NT2/D1 (cell line): ENCODE data around the gene VPS37C.

ENCODE experiments used
- DNase-seq: peaks from one replicate; pipeline ENCODE4 v3.0.0-alpha.2; 2011; ENCODE audit warnings: low read depth, low spot score
- H3K27me3 ChIP-seq: 2 replicates; pipeline ENCODE4 v1.6.0; 2011; ENCODE audit warnings: mild to moderate bottlenecking; ENCODE audit not compliant: insufficient read length, insufficient read depth
- H3K36me3 ChIP-seq: 2 replicates; pipeline ENCODE4 v1.6.1; 2011; ENCODE audit warnings: mild to moderate bottlenecking, low read length, mixed read lengths; ENCODE audit not compliant: insufficient read depth, insufficient read length
- H3K4me1 ChIP-seq: 2 replicates; pipeline ENCODE4 v1.5.1; 2011; ENCODE audit not compliant: insufficient read depth, insufficient read length
- H3K4me3 ChIP-seq: 2 replicates; pipeline ENCODE4 v1.5.1; 2011; ENCODE audit warnings: low read depth; ENCODE audit not compliant: insufficient read length
- H3K9ac ChIP-seq: 2 replicates; pipeline ENCODE4 v1.6.0; 2011; ENCODE audit warnings: low read depth; ENCODE audit not compliant: insufficient read length
- H3K9me3 ChIP-seq: 2 replicates; pipeline ENCODE4 v1.5.1; 2011; ENCODE audit warnings: mild to moderate bottlenecking, low read length; ENCODE audit not compliant: insufficient read depth
- SUZ12 ChIP-seq: IDR thresholded peaks from 2 replicates; pipeline ENCODE4 v1.6.1; 2011; ENCODE audit not compliant: insufficient read length, insufficient read depth; ENCODE audit errors: extremely low read depth
- YY1 ChIP-seq: IDR thresholded peaks from 2 replicates; pipeline ENCODE4 v1.6.1; 2011; ENCODE audit not compliant: insufficient read length, insufficient read depth
- ZNF274 ChIP-seq: IDR thresholded peaks from 2 replicates; pipeline ENCODE4 v1.6.1; 2011; ENCODE audit warnings: mild to moderate bottlenecking, low read depth, low read length

VPS37C gene

DNA sequence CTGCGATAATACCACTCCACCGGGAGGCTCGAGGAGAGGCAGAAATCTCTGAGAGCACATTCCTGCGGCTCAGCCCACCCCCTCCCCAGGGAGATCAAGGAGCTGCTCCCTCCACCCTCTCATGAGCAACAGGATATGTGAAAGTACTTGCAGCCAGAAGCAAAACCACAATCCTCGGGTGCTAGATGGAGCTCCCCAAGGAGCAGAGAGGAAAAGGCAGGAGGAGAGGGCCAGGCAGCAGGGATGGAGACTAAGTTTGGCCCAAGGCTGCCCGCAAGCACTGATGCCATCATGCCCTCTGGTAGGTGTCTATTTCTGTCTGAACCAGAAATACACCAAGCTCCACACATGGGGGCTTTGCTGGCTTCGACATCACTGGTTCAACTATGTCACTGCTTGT lies 22.3 kb downstream of the VPS37C start:
- peak; percentile 49 for DNase-seq
- H3K9ac ChIP-seq = no peak overlapping the region

DNA sequence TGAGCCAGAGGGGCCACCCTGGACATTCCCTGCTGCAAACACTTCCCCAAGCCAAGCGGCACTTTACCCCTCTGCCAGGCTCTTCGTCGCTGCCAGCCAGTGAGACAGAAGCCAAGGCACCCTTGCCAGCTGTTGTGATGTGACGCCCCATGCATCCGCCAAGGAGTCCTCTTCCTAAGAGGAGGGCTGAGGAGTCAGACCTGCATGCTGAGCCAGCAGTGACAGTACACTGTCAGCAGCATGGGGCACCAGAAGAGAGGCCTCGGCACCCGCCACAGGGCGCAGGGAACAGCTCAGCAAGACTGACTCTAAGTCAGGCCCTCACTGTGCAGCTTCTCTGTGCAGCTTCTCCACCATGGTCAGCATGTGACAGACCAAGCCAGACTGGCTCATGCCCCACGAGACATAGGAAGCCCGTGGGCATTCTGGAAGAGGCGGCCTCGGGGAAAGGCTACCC lies 26.4 kb downstream of the VPS37C start:
- Histone ChIP-seq H3K9me3 (no peaks in the 10 kb centered on the region), H3K9ac (no peak overlapping the region)

More for the DNA sequence above, 22.3 kb downstream of the VPS37C start:
- no peak for TF ChIP-seq ZNF274
- H3K9me3 ChIP-seq = no peaks in the 10 kb centered on the region
- H3K4me3 ChIP-seq = no peak overlapping the region
- H3K36me3 ChIP-seq = peaks cover 31% of the 10 kb centered on the region
- no peaks in the 10 kb centered on the region for H3K27me3 ChIP-seq
- peaks cover 28% of the 10 kb centered on the region for H3K4me1 ChIP-seq

DNA sequence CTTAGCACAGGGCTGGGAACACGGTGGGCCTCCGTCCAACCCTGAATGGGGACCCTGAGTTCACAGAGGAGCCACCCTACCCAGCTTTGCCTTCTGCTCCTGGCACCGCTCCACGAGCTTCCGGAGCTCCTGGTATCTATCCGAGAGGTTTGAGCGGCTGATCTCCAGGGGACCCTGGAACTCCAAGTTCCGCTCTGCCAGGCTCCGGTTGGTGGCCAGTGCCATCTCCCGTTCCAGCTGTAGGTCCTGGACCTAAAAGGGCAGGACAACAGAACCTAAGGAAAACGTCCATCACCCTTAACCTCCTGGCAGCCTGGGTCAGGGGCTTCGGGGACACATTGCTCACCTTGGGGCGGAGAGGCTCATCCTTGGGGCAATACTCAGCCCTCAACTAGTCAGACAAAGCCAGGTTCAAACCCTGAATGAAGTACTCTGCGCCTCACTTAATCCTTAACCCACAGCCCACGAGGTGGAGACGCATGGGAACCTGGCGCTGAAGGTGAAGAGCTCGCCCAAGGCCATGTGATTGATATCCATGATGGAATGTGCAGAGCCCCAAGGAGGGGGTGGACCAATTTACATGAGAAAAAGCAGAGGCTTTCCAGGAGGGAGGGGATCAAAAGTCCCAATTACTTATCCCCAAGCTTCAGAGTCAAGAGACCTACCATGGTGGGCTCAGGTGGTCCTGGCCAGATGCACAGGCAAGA lies 27.1 kb downstream of the VPS37C start:
- peaks cover 28% of the 10 kb centered on the region for H3K4me1 ChIP-seq
- DNase-seq = no peak
- no peak for TF ChIP-seq YY1
- TF ChIP-seq ZNF274 = no peak
- no peak for TF ChIP-seq SUZ12
- H3K4me3 ChIP-seq = no peak overlapping the region
- peaks cover 51% of the 10 kb centered on the region for H3K36me3 ChIP-seq
- H3K9ac ChIP-seq = no peak overlapping the region
- H3K9me3 ChIP-seq = no peaks in the 10 kb centered on the region
- no peaks in the 10 kb centered on the region for H3K27me3 ChIP-seq

More for the DNA sequence above, 26.4 kb downstream of the VPS37C start:
- H3K4me1 ChIP-seq = peaks cover 26% of the 10 kb centered on the region
- no peak for DNase-seq
- no peaks in the 10 kb centered on the region for H3K27me3 ChIP-seq
- TF ChIP-seq YY1 (no peak), SUZ12 (no peak), ZNF274 (no peak)
- no peak overlapping the region for H3K4me3 ChIP-seq
- H3K36me3 ChIP-seq = peaks cover 51% of the 10 kb centered on the region

DNA sequence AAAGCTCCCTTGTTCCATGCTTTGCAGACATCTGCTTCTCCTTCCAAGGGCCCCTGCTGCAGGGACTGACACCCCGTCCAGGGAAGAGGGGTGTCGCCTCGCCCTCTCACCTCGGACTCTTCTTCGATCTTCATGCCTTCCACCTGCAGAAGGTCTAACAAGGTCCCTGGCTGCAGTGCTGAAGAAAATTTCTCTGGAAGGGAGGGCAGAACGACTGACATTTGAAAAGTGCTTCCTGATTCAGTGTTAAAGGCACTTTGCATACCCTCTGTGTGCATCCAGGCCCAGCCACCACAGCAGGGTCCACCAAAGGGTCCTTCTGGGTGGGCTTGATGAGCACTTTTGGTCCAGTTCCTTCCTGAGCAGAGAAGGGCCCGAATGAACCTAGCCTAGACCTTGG lies 28.1 kb downstream of the VPS37C start:
- TF ChIP-seq YY1 = no peak
- no peak for TF ChIP-seq SUZ12
- TF ChIP-seq ZNF274 = no peak
- Histone ChIP-seq H3K4me3 (no peak overlapping the region), H3K4me1 (peaks cover 31% of the 10 kb centered on the region), H3K9ac (no peak overlapping the region), H3K9me3 (no peaks in the 10 kb centered on the region), H3K36me3 (peaks cover 47% of the 10 kb centered on the region), H3K27me3 (no peaks in the 10 kb centered on the region)
- DNase-seq = no peak

DNA sequence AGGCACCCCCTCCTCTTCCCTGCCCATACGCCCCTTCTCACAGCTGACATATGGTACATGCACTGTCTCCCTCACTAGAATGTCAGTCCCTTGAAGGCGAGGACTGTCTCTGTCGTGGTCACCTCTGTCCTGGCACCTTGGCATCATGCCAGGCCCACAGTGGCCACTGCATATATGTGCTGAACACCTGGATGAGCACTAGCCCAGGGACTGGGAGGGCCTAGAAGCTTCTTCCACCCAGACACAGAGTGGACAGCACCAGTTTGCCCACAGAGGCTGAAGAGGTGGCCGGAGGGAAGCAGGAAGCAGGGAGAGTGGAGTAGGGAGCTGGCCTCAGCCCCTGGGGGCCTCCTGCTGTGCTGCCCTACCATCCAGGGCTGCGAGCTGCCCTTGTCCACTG lies 28.6 kb downstream of the VPS37C start:
- no peak for TF ChIP-seq ZNF274
- TF ChIP-seq YY1 = no peak
- TF ChIP-seq SUZ12 = no peak
- no peaks in the 10 kb centered on the region for H3K27me3 ChIP-seq
- no peak for DNase-seq
- no peaks in the 10 kb centered on the region for H3K9me3 ChIP-seq
- no peak overlapping the region for H3K9ac ChIP-seq
- H3K36me3 ChIP-seq = peaks cover 42% of the 10 kb centered on the region
- H3K4me3 ChIP-seq = no peak overlapping the region
- peaks cover 31% of the 10 kb centered on the region for H3K4me1 ChIP-seq

DNA sequence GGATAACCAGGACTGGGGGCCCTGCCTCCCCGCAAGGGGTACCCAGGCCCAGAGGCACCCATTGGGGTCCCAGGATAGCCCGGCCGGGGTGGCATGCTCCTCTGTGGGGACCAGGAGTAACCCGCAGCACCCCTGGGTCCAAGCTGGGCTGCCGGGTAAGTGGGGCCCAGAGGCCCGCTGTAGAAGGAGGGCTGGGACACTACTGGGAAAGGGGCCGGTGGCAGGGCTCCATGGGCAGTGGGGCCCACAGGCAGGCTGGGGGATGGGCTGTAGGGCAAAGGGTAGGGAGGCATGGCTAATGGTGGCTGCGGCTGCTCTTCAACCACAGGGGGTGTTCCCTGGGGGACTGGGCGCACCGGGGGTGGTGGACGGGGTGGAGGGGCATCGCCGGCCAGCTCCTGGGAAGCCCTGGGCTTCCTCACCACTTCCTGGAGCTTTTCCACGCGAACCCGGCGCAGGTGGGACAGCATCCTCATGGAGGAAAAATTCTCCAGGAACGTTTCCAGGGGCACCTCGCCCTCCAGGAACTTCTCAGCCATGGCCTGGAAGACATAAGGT lies 29.1 kb downstream of the VPS37C start:
- Histone ChIP-seq H3K4me3 (no peak overlapping the region), H3K36me3 (peaks cover 37% of the 10 kb centered on the region), H3K9me3 (no peaks in the 10 kb centered on the region), H3K27me3 (no peaks in the 10 kb centered on the region), H3K4me1 (peaks cover 27% of the 10 kb centered on the region), H3K9ac (no peak overlapping the region)
- DNase-seq = no peak
- TF ChIP-seq SUZ12 (no peak), ZNF274 (no peak), YY1 (no peak)

DNA sequence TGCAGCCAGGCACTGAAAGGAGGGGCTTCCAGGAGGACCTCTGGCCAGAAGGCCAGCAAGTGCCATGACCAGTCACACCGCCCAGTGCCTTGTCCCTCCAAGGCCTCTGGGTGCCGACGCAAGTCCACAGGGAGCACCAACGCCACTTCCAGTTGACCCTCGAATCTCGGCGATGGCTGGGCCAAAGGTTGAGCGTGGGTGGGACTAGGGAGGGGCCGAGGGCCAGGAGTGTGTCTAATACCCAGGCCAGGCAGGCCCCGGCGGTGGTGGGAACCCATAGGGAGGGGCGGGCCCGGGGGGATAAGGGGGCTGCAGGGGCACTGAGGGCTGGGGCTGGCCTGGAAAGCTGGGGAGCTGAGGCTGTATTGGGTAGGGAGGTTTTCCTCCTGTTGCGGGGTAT lies 29.6 kb downstream of the VPS37C start:
- no peaks in the 10 kb centered on the region for H3K27me3 ChIP-seq

DNA sequence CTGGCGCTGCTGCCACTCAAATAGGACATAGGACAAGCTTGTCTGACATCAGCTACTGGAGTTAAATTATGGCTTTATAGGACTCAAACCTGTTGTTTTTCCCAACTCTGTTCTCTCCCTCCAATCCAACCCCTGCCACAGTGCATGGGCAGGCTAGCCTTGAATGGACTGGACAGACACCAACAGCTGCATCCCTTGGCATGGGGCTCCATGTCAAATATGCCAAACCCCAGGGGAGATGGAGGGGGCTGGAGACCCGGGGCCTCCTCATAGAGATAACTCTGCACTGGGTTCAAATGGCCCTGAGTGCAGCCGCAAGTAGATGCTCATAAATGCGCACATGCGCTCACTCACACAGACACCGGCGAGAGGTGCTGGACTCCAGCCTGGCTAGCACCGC lies 30.0 kb downstream of the VPS37C start:
- Histone ChIP-seq H3K27me3 (no peaks in the 10 kb centered on the region), H3K4me3 (no peak overlapping the region), H3K4me1 (peaks cover 27% of the 10 kb centered on the region), H3K36me3 (peaks cover 35% of the 10 kb centered on the region), H3K9me3 (no peaks in the 10 kb centered on the region), H3K9ac (no peak overlapping the region)
- DNase-seq = no peak
- TF ChIP-seq SUZ12 = no peak
- no peak for TF ChIP-seq YY1
- no peak for TF ChIP-seq ZNF274

More for the DNA sequence above, 29.6 kb downstream of the VPS37C start:
- Histone ChIP-seq H3K9me3 (no peaks in the 10 kb centered on the region), H3K36me3 (peaks cover 35% of the 10 kb centered on the region), H3K4me1 (peaks cover 27% of the 10 kb centered on the region), H3K9ac (no peak overlapping the region), H3K4me3 (no peak overlapping the region)
- TF ChIP-seq ZNF274 = no peak
- TF ChIP-seq SUZ12 = no peak
- TF ChIP-seq YY1 = no peak
- no peak for DNase-seq
